Activated naive CD8-positive, alpha-beta T cell (primary cell): Measurements from ENCODE around the gene MAST1.
"Not testable (repeated sequence)": the region's sequence is repeated elsewhere in the genome, so short reads cannot be mapped to it uniquely, and the experiment has no call there.

Source experiments
- H3K27ac Mint-ChIP-seq: one replicate; pipeline ENCODE4 v1.8.0; 2021; ENCODE audit warnings: mixed read lengths
- H3K27me3 Mint-ChIP-seq: one replicate; pipeline ENCODE4 v1.8.0; 2021; ENCODE audit warnings: mixed read lengths
- H3K36me3 Mint-ChIP-seq: one replicate; pipeline ENCODE4 v1.8.0; 2021; ENCODE audit warnings: mixed read lengths
- H3K4me1 Mint-ChIP-seq: one replicate; pipeline ENCODE4 v1.8.0; 2021; ENCODE audit warnings: low read depth, mixed read lengths
- H3K4me3 Mint-ChIP-seq: one replicate; pipeline ENCODE4 v1.8.0; 2021; ENCODE audit warnings: mild to moderate bottlenecking, mixed read lengths
- H3K9me3 Mint-ChIP-seq: one replicate; pipeline ENCODE4 v1.8.0; 2021; ENCODE audit warnings: low read depth, mixed read lengths

MAST1 gene

GRCh38 chr19:12796146-12797071, 41.9 kb upstream of the MAST1 start:
- Mint-ChIP-seq H3K27ac (peak overlapping the region; percentile 85), H3K4me3 (peak overlapping the region; percentile 79), H3K36me3 (no peaks in the 10 kb centered on the region), H3K27me3 (no peaks in the 10 kb centered on the region), H3K4me1 (peaks cover 36% of the 10 kb centered on the region), H3K9me3 (no peaks in the 10 kb centered on the region)

GRCh38 chr19:12797141-12797587, 41.2 kb upstream of the MAST1 start:
- Mint-ChIP-seq H3K9me3 (no peaks in the 10 kb centered on the region), H3K4me3 (no peak overlapping the region), H3K4me1 (peaks cover 38% of the 10 kb centered on the region), H3K27ac (no peak overlapping the region), H3K27me3 (no peaks in the 10 kb centered on the region), H3K36me3 (no peaks in the 10 kb centered on the region)

- not testable (repeated sequence) for H3K4me3 Mint-ChIP-seq, H3K36me3 Mint-ChIP-seq, H3K27ac Mint-ChIP-seq, H3K9me3 Mint-ChIP-seq, H3K27me3 Mint-ChIP-seq
- H3K4me1 Mint-ChIP-seq, result peaks cover 42% of the 10 kb centered on the region
Measured at GRCh38 chr19:12797607-12798006, 40.7 kb upstream of the MAST1 start.

GRCh38 chr19:12799742-12800465, 38.4 kb upstream of the MAST1 start:
- H3K9me3 Mint-ChIP-seq, result no peaks in the 10 kb centered on the region
- H3K27ac Mint-ChIP-seq, result no peak overlapping the region
- H3K4me1 Mint-ChIP-seq, result peaks cover 36% of the 10 kb centered on the region
- no peaks in the 10 kb centered on the region for H3K36me3 Mint-ChIP-seq
- H3K4me3 Mint-ChIP-seq, result peak overlapping the region; percentile 88
- H3K27me3 Mint-ChIP-seq, result no peaks in the 10 kb centered on the region

- peak overlapping the region; percentile 88 for H3K4me3 Mint-ChIP-seq
Measured at GRCh38 chr19:12800466-12800770, 37.9 kb upstream of the MAST1 start.

GRCh38 chr19:12800923-12801465, 37.3 kb upstream of the MAST1 start:
- H3K27me3 Mint-ChIP-seq, result no peaks in the 10 kb centered on the region
- peaks cover 30% of the 10 kb centered on the region for H3K4me1 Mint-ChIP-seq
- H3K27ac Mint-ChIP-seq, result peak overlapping the region; percentile 75
- H3K9me3 Mint-ChIP-seq, result no peaks in the 10 kb centered on the region
- H3K4me3 Mint-ChIP-seq, result peak overlapping the region; percentile 88
- H3K36me3 Mint-ChIP-seq, result no peaks in the 10 kb centered on the region

More at GRCh38 chr19:12800466-12800770, 37.9 kb upstream of the MAST1 start:
- Mint-ChIP-seq H3K9me3 (no peaks in the 10 kb centered on the region), H3K27ac (peak overlapping the region; percentile 75), H3K4me1 (peaks cover 34% of the 10 kb centered on the region), H3K27me3 (no peaks in the 10 kb centered on the region), H3K36me3 (no peaks in the 10 kb centered on the region)

- Mint-ChIP-seq H3K4me1 (peaks cover 29% of the 10 kb centered on the region), H3K27ac (peak within 1 kb of the TSS; percentile 75), H3K36me3 (no peaks in the 10 kb centered on the region), H3K9me3 (no peaks in the 10 kb centered on the region), H3K27me3 (no peaks in the 10 kb centered on the region), H3K4me3 (peak within 1 kb of the TSS; percentile 88)
Measured at GRCh38 chr19:12801466-12802266, 36.6 kb upstream of the MAST1 start, which contains the start of the genes PRDX2 and THSD8. PRDX2 (minus strand) TSS chr19:12801800; CDS start chr19:12801261, 539 bp downstream. THSD8 (plus strand) TSS chr19:12802069; CDS start chr19:12802072, 3 bp downstream.

- H3K4me3 Mint-ChIP-seq, result peak overlapping the region; percentile 88
- peaks cover 31% of the 10 kb centered on the region for H3K4me1 Mint-ChIP-seq
- no peaks in the 10 kb centered on the region for H3K9me3 Mint-ChIP-seq
- no peak overlapping the region for H3K27ac Mint-ChIP-seq
- no peaks in the 10 kb centered on the region for H3K27me3 Mint-ChIP-seq
- no peaks in the 10 kb centered on the region for H3K36me3 Mint-ChIP-seq
Measured at GRCh38 chr19:12802267-12803106, 35.8 kb upstream of the MAST1 start.

GRCh38 chr19:12804051-12804450, 34.3 kb upstream of the MAST1 start:
- Mint-ChIP-seq H3K27me3 (no peaks in the 10 kb centered on the region), H3K27ac (no peak overlapping the region), H3K9me3 (no peaks in the 10 kb centered on the region), H3K36me3 (peaks cover 4% of the 10 kb centered on the region), H3K4me1 (peaks cover 35% of the 10 kb centered on the region), H3K4me3 (no peak overlapping the region)

GRCh38 chr19:12806242-12807081, 31.9 kb upstream of the MAST1 start, which contains the start of gene RNASEH2A:
RNASEH2A (plus strand) TSS chr19:12806584; CDS start chr19:12806674, 90 bp downstream.
- Mint-ChIP-seq H3K36me3 (peaks cover 4% of the 10 kb centered on the region), H3K27ac (peak within 1 kb of the TSS; percentile 96), H3K27me3 (no peaks in the 10 kb centered on the region)

GRCh38 chr19:12815088-12815487, 23.2 kb upstream of the MAST1 start:
- Mint-ChIP-seq H3K36me3 (peaks cover 4% of the 10 kb centered on the region), H3K27ac (no peak overlapping the region), H3K9me3 (no peaks in the 10 kb centered on the region), H3K4me1 (no peaks in the 10 kb centered on the region), H3K27me3 (no peaks in the 10 kb centered on the region), H3K4me3 (no peak overlapping the region)

More at GRCh38 chr19:12806242-12807081, 31.9 kb upstream of the MAST1 start, which contains the start of gene RNASEH2A:
- H3K4me1 Mint-ChIP-seq, result peaks cover 21% of the 10 kb centered on the region
- peak within 1 kb of the TSS; percentile 95 for H3K4me3 Mint-ChIP-seq
- no peaks in the 10 kb centered on the region for H3K9me3 Mint-ChIP-seq

GRCh38 chr19:12817188-12817587, 21.1 kb upstream of the MAST1 start:
- H3K4me3 Mint-ChIP-seq, H3K4me1 Mint-ChIP-seq, H3K27ac Mint-ChIP-seq, H3K27me3 Mint-ChIP-seq, H3K36me3 Mint-ChIP-seq, H3K9me3 Mint-ChIP-seq: not testable (repeated sequence)

GRCh38 chr19:12817810-12818209, 20.5 kb upstream of the MAST1 start:
- not testable (repeated sequence) for H3K4me1 Mint-ChIP-seq, H3K27ac Mint-ChIP-seq, H3K27me3 Mint-ChIP-seq, H3K36me3 Mint-ChIP-seq, H3K4me3 Mint-ChIP-seq, H3K9me3 Mint-ChIP-seq
